ENCODE measurements around the gene PRKCA. TPM values are rescaled to one million over a fixed set of nuclear protein-coding genes. Genes with fewer than 3 reads are reported as not detected.

The PRKCA gene
- total and polyA plus RNA-seq, 2 of the 13 experiments (the other 11 are each of a cell fraction or from before 2014, with no cell fraction given), result 18.5 to 21.5 TPM

DNA sequence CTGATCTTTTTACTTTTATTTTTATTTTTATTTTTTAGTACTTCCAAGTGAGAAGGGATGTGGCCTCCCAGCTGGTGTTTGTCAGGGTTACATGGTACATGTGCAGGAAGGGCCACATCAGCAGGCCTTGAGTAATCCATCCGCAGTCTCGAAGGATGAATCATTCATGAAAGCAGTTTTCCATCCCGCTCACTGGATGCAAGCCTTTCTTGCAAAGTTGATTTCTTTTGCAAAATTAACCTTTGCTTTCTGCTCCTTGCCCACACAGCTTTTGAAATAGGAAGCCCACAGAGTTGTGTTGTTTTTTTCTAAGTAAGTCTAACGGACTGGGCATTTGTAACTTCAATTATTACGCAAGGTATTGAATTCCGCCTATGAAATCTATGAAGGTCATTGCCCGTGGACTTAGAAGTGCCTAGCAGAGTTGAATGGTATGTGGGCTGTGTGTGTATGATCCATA, 157.4 kb downstream of the PRKCA start (continued):
- TF ChIP-seq MYC (CRISPR knock-in tag; IDR thresholded peaks at IDR 0.05; ENCODE audit: borderline replicate concordance), result peak; percentile 66; the same call in 1 of the 2 replicates
- no peak for TF ChIP-seq ZNF101 (CRISPR knock-in tag; IDR thresholded peaks at IDR 0.05; ENCODE audit: borderline replicate concordance, low read depth)
- 0 out of 2 replicates have a peak, but pooled peaks have one; percentile 58 for TF ChIP-seq SMYD3 (CRISPR knock-in tag; IDR thresholded peaks at IDR 0.05)
- 0 out of 2 replicates have a peak, but pooled peaks have one; percentile 34 for TF ChIP-seq SNAPC2 (CRISPR knock-in tag; IDR thresholded peaks at IDR 0.05)
- TF ChIP-seq RFXANK (CRISPR knock-in tag; IDR thresholded peaks at IDR 0.05), result 0 out of 2 replicates have a peak, but pooled peaks have one; percentile 40
- TF ChIP-seq ZSCAN9 (CRISPR knock-in tag; IDR thresholded peaks at IDR 0.05; ENCODE audit: borderline replicate concordance), result peak; percentile 87
- TF ChIP-seq HNRNPH1 (optimal IDR thresholded peaks at IDR 0.05; ENCODE audit: low read depth, low read length), result no peak
- TF ChIP-seq, protein P1, sequence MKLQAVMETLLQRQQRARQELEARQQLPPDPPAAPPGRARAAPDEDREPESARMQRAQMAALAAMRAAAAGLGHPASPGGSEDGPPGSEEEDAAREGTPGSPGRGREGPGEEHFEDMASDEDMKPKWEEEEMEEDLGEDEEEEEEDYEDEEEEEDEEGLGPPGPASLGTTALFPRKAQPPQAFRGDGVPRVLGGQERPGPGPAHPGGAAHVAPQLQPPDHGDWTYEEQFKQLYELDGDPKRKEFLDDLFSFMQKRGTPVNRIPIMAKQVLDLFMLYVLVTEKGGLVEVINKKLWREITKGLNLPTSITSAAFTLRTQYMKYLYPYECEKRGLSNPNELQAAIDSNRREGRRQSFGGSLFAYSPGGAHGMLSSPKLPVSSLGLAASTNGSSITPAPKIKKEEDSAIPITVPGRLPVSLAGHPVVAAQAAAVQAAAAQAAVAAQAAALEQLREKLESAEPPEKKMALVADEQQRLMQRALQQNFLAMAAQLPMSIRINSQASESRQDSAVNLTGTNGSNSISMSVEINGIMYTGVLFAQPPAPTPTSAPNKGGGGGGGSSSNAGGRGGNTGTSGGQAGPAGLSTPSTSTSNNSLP (IDR thresholded peaks at IDR 0.05; ENCODE audit: low read depth, low read length), result peak; percentile 99
- no peak for TF ChIP-seq ZNF468 (CRISPR knock-in tag; IDR thresholded peaks at IDR 0.05)
- no peak for TF ChIP-seq FOXA1 (IDR thresholded peaks at IDR 0.05)
- TF ChIP-seq FOXA1 (CRISPR knock-in tag; IDR thresholded peaks at IDR 0.05), result peak; percentile 40; the same call in 1 of the 2 replicates
- TF ChIP-seq ZNF33A (CRISPR knock-in tag; IDR thresholded peaks at IDR 0.05; ENCODE audit: borderline replicate concordance), result no peak
- TF ChIP-seq ARNT2 (CRISPR knock-in tag; IDR thresholded peaks at IDR 0.05; ENCODE audit: low read depth), result peak; percentile 79
- TF ChIP-seq SP5 (CRISPR knock-in tag; IDR thresholded peaks at IDR 0.05; ENCODE audit: borderline replicate concordance, low read depth), result 0 out of 2 replicates have a peak, but pooled peaks have one; percentile 20
- 0 out of 2 replicates have a peak, but pooled peaks have one; percentile 26 for TF ChIP-seq ZNF557 (CRISPR knock-in tag; IDR thresholded peaks at IDR 0.05)
- TF ChIP-seq RXRB (CRISPR knock-in tag; IDR thresholded peaks at IDR 0.05; ENCODE audit: borderline replicate concordance), result peak; percentile 90
- peak; percentile 51; the same call in 1 of the 2 replicates for TF ChIP-seq TOPORS (CRISPR knock-in tag; IDR thresholded peaks at IDR 0.05)
- 0 out of 2 replicates have a peak, but pooled peaks have one; percentile 40 for TF ChIP-seq ZFP37 (CRISPR knock-in tag; IDR thresholded peaks at IDR 0.05; ENCODE audit: borderline replicate concordance)
- no peak; the same call in none of the 2 replicates for TF ChIP-seq DPF2 (CRISPR knock-in tag; IDR thresholded peaks at IDR 0.05; ENCODE audit: borderline replicate concordance, low read depth)
- TF ChIP-seq, protein P2, sequence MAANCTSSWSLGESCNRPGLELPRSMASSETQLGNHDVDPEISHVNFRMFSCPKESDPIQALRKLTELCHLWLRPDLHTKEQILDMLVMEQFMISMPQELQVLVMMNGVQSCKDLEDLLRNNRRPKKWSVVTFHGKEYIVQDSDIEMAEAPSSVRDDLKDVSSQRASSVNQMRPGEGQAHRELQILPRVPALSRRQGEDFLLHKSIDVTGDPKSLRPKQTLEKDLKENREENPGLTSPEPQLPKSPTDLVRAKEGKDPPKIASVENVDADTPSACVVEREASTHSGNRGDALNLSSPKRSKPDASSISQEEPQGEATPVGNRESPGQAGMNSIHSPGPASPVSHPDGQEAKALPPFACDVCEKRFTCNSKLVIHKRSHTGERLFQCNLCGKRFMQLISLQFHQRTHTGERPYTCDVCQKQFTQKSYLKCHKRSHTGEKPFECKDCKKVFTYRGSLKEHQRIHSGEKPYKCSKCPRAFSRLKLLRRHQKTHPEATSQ (CRISPR knock-in tag; IDR thresholded peaks at IDR 0.05; ENCODE audit: borderline replicate concordance), result peak; percentile 91; the same call in 1 of the 2 replicates
- TF ChIP-seq EP300 (IDR thresholded peaks at IDR 0.05; ENCODE audit: low read depth in 2 of 2, low read length in 2 of 2), result peak; percentile 56 to 91; a peak in 2 of 4 replicates
- peak; percentile 80 for TF ChIP-seq EP300 (CRISPR knock-in tag; IDR thresholded peaks at IDR 0.05; ENCODE audit: borderline replicate concordance)
- TF ChIP-seq GABPB1 (CRISPR knock-in tag; IDR thresholded peaks at IDR 0.05), result peak; percentile 35; the same call in 1 of the 2 replicates
- peak; percentile 91 for TF ChIP-seq PHF21A (CRISPR knock-in tag; IDR thresholded peaks at IDR 0.05)
- TF ChIP-seq FOXK1 (CRISPR knock-in tag; IDR thresholded peaks at IDR 0.05; ENCODE audit: borderline replicate concordance, low read depth), result 0 out of 2 replicates have a peak, but pooled peaks have one; percentile 51
- TF ChIP-seq GPN1 (CRISPR knock-in tag; IDR thresholded peaks at IDR 0.05; ENCODE audit: borderline replicate concordance), result no peak
- TF ChIP-seq ZFX (CRISPR knock-in tag; IDR thresholded peaks at IDR 0.05; ENCODE audit: low read depth), result peak; percentile 75
- peak; percentile 58; the same call in 1 of the 2 replicates for TF ChIP-seq HOXD1 (CRISPR knock-in tag; IDR thresholded peaks at IDR 0.05)
- TF ChIP-seq NBN (conservative IDR thresholded peaks at IDR 0.05), result no peak
- peak; percentile 76 for TF ChIP-seq TARDBP (CRISPR knock-in tag; IDR thresholded peaks at IDR 0.05)
- TF ChIP-seq KLF16 (CRISPR knock-in tag; IDR thresholded peaks at IDR 0.05), result peak in 1 of 2 experiments; percentile 94; a peak in 2 of 4 replicates

Measured in HepG2 (cell line).